Stimulated activated naive CD8-positive, alpha-beta T cell treated with anti-CD3 and anti-CD28 coated beads, Interleukin-15, Interleukin-2, amounts not matched to agents 100 ng/mL and 50 ng/mL, for 24 hours (primary cell): ENCODE measurements around the gene CD8A.
A peak's percentile ranks its signal among the peaks of the same experiment; 100 is the strongest.

ENCODE experiments used
- H3K27ac Mint-ChIP-seq: one replicate; pipeline ENCODE4 v1.8.0; 2021; ENCODE audit warnings: mild to moderate bottlenecking, mixed read lengths
- H3K27me3 Mint-ChIP-seq: one replicate; pipeline ENCODE4 v1.8.0; 2021; ENCODE audit warnings: mixed read lengths
- H3K36me3 Mint-ChIP-seq: one replicate; pipeline ENCODE4 v1.8.0; 2021; ENCODE audit warnings: low read depth, mixed read lengths
- H3K4me1 Mint-ChIP-seq: one replicate; pipeline ENCODE4 v1.8.0; 2021; ENCODE audit warnings: low read depth, mixed read lengths
- H3K4me3 Mint-ChIP-seq: one replicate; pipeline ENCODE4 v1.8.0; 2021; ENCODE audit warnings: mild to moderate bottlenecking, mixed read lengths
- H3K9me3 Mint-ChIP-seq: one replicate; pipeline ENCODE4 v1.8.0; 2021; ENCODE audit warnings: mixed read lengths

Gene CD8A

GRCh38 chr2:86791573-86791972, 860 bp upstream of the CD8A start:
- peak overlapping the region; percentile 97 for H3K4me3 Mint-ChIP-seq
- H3K4me1 Mint-ChIP-seq = peaks cover 72% of the 10 kb centered on the region
- peaks cover 17% of the 10 kb centered on the region for H3K9me3 Mint-ChIP-seq
- peaks cover 43% of the 10 kb centered on the region for H3K36me3 Mint-ChIP-seq
- H3K27me3 Mint-ChIP-seq = no peaks in the 10 kb centered on the region
- peak overlapping the region; percentile 100 for H3K27ac Mint-ChIP-seq

DNA sequence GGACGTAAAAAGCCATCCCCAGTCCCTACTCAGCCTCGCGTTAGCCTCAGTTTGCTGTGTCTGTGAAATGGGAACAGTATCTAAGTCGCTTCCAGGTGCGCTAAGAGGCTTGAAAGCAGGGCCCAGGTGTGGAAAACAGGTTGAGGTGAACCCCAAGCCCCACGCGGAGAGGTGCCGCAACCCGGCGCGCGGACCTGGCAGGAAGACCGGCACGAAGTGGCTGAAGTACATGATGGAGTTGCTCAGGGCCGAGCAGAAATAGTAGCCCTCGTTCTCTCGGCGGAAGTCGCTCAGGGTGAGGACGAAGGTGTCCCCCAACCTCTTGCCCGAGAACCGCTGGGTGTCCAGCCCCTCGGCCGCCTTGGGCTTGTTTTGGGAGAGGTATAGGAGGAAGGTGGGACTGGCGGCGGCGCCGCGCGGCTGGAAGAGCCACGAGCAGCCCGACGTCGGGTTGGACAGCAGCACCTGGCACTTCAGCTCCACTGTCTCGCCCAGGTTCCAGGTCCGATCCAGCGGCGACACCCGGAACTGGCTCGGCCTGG, 508 bp downstream of the CD8A start:
- peaks cover 84% of the 10 kb centered on the region for H3K4me1 Mint-ChIP-seq
- peak overlapping the region; percentile 97 for H3K27ac Mint-ChIP-seq
- H3K27me3 Mint-ChIP-seq = no peaks in the 10 kb centered on the region
- peak overlapping the region; percentile 97 for H3K4me3 Mint-ChIP-seq
- H3K36me3 Mint-ChIP-seq = peaks cover 41% of the 10 kb centered on the region
- peaks cover 3% of the 10 kb centered on the region for H3K9me3 Mint-ChIP-seq

- peak overlapping the region; percentile 97 for H3K4me3 Mint-ChIP-seq
- H3K36me3 Mint-ChIP-seq = peaks cover 41% of the 10 kb centered on the region
- peak overlapping the region; percentile 97 for H3K27ac Mint-ChIP-seq
- no peaks in the 10 kb centered on the region for H3K27me3 Mint-ChIP-seq
- H3K4me1 Mint-ChIP-seq = peaks cover 84% of the 10 kb centered on the region
- no peaks in the 10 kb centered on the region for H3K9me3 Mint-ChIP-seq
Measured at GRCh38 chr2:86789687-86790133, 1.0 kb downstream of the CD8A start.

GRCh38 chr2:86788881-86789686, 1.6 kb downstream of the CD8A start:
- H3K9me3 Mint-ChIP-seq = no peaks in the 10 kb centered on the region
- H3K4me1 Mint-ChIP-seq = peaks cover 84% of the 10 kb centered on the region
- H3K27me3 Mint-ChIP-seq = no peaks in the 10 kb centered on the region
- peak overlapping the region; percentile 97 for H3K4me3 Mint-ChIP-seq
- peak overlapping the region; percentile 96 for H3K27ac Mint-ChIP-seq
- peaks cover 46% of the 10 kb centered on the region for H3K36me3 Mint-ChIP-seq

GRCh38 chr2:86788165-86788564, 2.5 kb downstream of the CD8A start:
- peaks cover 84% of the 10 kb centered on the region for H3K4me1 Mint-ChIP-seq
- no peaks in the 10 kb centered on the region for H3K27me3 Mint-ChIP-seq
- H3K27ac Mint-ChIP-seq = peak overlapping the region; percentile 96
- H3K36me3 Mint-ChIP-seq = peaks cover 47% of the 10 kb centered on the region
- H3K9me3 Mint-ChIP-seq = no peaks in the 10 kb centered on the region
- H3K4me3 Mint-ChIP-seq = peak overlapping the region; percentile 97

DNA sequence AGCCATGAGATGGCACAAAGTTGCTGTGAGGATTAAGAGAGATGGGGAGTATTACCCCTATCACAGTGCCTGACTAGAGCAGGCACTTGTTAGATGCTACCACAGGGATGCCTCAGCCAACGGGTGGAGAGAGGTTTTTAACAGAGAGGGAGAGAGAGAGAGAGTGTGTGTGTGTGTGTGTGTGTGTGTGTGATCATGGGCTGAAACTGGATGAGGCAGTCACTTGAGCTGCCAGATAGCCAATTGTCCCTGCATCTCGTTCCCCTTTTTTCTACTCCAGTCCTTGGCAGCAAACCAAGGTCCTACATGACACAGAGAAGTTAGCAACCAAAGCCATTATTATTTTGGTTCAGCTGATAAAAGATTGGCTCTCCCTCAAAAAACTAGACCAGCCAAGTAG, 3.0 kb downstream of the CD8A start:
- Mint-ChIP-seq H3K36me3 (peaks cover 47% of the 10 kb centered on the region), H3K27ac (peak overlapping the region; percentile 96), H3K4me1 (peaks cover 84% of the 10 kb centered on the region), H3K9me3 (no peaks in the 10 kb centered on the region), H3K27me3 (no peaks in the 10 kb centered on the region), H3K4me3 (peak overlapping the region; percentile 97)

GRCh38 chr2:86786001-86786536, 4.6 kb downstream of the CD8A start:
- H3K36me3 Mint-ChIP-seq = peaks cover 47% of the 10 kb centered on the region
- no peaks in the 10 kb centered on the region for H3K27me3 Mint-ChIP-seq
- no peaks in the 10 kb centered on the region for H3K9me3 Mint-ChIP-seq
- H3K27ac Mint-ChIP-seq = peak overlapping the region; percentile 96
- peak overlapping the region; percentile 97 for H3K4me3 Mint-ChIP-seq
- H3K4me1 Mint-ChIP-seq = peaks cover 80% of the 10 kb centered on the region

DNA sequence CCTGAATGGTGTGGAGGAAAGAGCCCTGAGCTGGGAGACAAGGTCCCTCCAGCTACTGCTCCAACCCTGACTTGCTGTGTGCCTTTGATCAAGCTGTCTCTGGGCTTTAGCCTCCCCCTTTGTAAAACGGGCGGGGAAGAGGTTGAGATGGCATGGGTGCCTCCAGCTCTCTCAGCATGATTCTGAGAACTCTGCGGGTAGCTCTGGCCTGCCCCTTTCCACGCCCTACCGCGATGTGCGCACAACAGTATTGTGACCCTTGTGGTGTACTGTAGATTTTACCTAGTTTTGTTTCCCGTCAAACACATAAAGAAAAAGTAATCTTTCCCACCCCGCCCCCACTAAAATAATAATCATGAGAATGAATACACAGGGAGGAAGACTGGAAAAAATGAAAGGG, 5.3 kb downstream of the CD8A start:
- peak overlapping the region; percentile 97 for H3K4me3 Mint-ChIP-seq

GRCh38 chr2:86783615-86784339, 6.9 kb downstream of the CD8A start:
- Mint-ChIP-seq H3K27ac (peak overlapping the region; percentile 96), H3K4me3 (peak overlapping the region; percentile 97), H3K9me3 (no peaks in the 10 kb centered on the region), H3K36me3 (peaks cover 43% of the 10 kb centered on the region), H3K27me3 (no peaks in the 10 kb centered on the region), H3K4me1 (peaks cover 72% of the 10 kb centered on the region)

More for the DNA sequence above, 5.3 kb downstream of the CD8A start:
- peaks cover 47% of the 10 kb centered on the region for H3K36me3 Mint-ChIP-seq
- peak overlapping the region; percentile 96 for H3K27ac Mint-ChIP-seq
- no peaks in the 10 kb centered on the region for H3K27me3 Mint-ChIP-seq
- H3K9me3 Mint-ChIP-seq = no peaks in the 10 kb centered on the region
- peaks cover 77% of the 10 kb centered on the region for H3K4me1 Mint-ChIP-seq

- Mint-ChIP-seq H3K27me3 (no peaks in the 10 kb centered on the region), H3K9me3 (no peaks in the 10 kb centered on the region), H3K4me1 (peaks cover 62% of the 10 kb centered on the region), H3K27ac (no peak overlapping the region), H3K36me3 (peaks cover 33% of the 10 kb centered on the region), H3K4me3 (no peak overlapping the region)
Measured at GRCh38 chr2:86782748-86783147, 8.0 kb downstream of the CD8A start.

- Mint-ChIP-seq H3K9me3 (no peaks in the 10 kb centered on the region), H3K36me3 (peaks cover 23% of the 10 kb centered on the region), H3K27ac (no peak overlapping the region), H3K4me1 (peaks cover 48% of the 10 kb centered on the region), H3K4me3 (no peak overlapping the region), H3K27me3 (no peaks in the 10 kb centered on the region)
Measured at GRCh38 chr2:86781363-86781762, 9.3 kb downstream of the CD8A start.

DNA sequence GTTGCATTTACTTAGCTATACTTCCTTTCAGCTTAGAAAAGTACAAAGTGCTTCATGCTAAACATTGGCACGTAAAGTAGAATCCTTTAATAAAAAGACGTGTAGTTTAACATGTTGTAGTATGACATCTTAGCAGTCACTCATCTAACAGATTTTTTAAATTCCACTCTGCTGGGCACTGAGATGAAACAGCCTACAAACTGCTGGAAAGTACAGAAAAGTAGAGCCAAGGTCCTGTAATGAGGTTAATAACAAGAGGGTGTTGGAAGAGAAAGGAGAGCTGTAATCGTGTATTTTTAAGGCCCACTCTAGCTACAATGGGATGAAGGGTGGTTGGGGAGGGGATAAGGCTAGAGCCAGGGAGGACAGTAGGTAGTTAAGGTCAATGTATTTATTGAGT, 10.7 kb downstream of the CD8A start:
- Mint-ChIP-seq H3K4me3 (no peak overlapping the region), H3K9me3 (no peaks in the 10 kb centered on the region), H3K27me3 (no peaks in the 10 kb centered on the region), H3K36me3 (peaks cover 16% of the 10 kb centered on the region), H3K4me1 (peaks cover 34% of the 10 kb centered on the region), H3K27ac (no peak overlapping the region)

- Mint-ChIP-seq H3K27ac (no peak overlapping the region), H3K27me3 (no peaks in the 10 kb centered on the region), H3K36me3 (peaks cover 15% of the 10 kb centered on the region), H3K4me3 (no peak overlapping the region), H3K4me1 (peaks cover 30% of the 10 kb centered on the region), H3K9me3 (no peaks in the 10 kb centered on the region)
Measured at GRCh38 chr2:86778957-86779356, 11.8 kb downstream of the CD8A start.

DNA sequence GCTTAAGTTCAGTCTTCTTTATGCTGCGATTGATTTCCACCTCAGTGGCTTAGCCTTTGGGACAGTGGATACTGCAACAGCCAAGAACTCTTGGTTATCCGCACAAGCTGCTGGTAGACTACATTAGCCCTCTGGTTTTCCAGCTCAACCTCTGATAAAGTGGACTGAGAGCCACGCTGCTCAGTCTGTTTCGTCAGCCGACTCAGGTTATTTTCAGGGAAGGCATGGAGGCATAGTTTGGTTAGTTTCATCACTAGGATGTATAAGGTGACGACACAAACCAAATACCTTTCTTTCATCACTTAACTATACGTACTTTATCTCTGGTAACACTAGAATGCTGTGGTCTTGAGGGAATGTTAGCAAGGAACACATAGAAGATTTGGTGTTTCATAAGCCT, 14.2 kb downstream of the CD8A start:
- no peaks in the 10 kb centered on the region for H3K27me3 Mint-ChIP-seq
- no peak overlapping the region for H3K27ac Mint-ChIP-seq
- no peak overlapping the region for H3K4me3 Mint-ChIP-seq
- H3K36me3 Mint-ChIP-seq = peaks cover 36% of the 10 kb centered on the region
- no peaks in the 10 kb centered on the region for H3K9me3 Mint-ChIP-seq
- H3K4me1 Mint-ChIP-seq = peaks cover 8% of the 10 kb centered on the region

- Mint-ChIP-seq H3K9me3 (no peaks in the 10 kb centered on the region), H3K27me3 (no peaks in the 10 kb centered on the region), H3K36me3 (peaks cover 48% of the 10 kb centered on the region), H3K4me1 (peaks cover 6% of the 10 kb centered on the region), H3K27ac (no peak overlapping the region), H3K4me3 (no peak overlapping the region)
Measured at GRCh38 chr2:86775338-86775737, 15.4 kb downstream of the CD8A start.
